Erythroblast (primary cell): ENCODE results near the gene LARGE1.

Source experiments
- GATA1 ChIP-seq: IDR thresholded peaks from 2 replicates; pipeline ENCODE4 v1.6.1; 2011; ENCODE audit warnings: low read depth, mild to moderate bottlenecking, control low read depth, low read length, moderate library complexity
- POLR2A ChIP-seq: IDR thresholded peaks from 2 replicates; pipeline ENCODE4 v1.6.1; 2011; ENCODE audit warnings: mild to moderate bottlenecking, low read length

DNA sequence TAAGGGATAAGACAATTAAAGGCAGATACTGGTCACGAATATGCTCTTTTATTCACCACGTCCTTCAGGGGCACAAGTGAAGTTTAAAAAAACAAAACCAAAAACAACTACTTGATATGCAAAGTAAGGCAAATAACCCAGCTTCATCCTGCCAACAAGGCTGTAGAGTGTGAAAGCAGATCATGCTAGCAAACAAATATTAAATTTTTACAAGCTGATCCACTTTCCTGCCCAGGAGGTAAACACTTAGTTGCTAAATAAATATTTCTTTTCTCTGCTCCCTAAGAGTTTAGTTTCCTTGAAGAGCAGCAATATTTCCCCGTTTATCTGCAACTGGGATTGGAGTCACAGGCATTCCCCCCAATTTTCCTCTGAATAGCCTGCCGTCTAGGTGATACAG lies 300.2 kb downstream of the LARGE1 start:
- TF ChIP-seq POLR2A: no peak
- TF ChIP-seq GATA1: no peak
